ENCODE measurements around the gene MAP3K14. TPM values are rescaled to one million over a fixed set of nuclear protein-coding genes. Genes with fewer than 3 reads are reported as not detected.

Gene MAP3K14
- total RNA-seq, 6 experiments from 2014 or later, result 5.6 to 8.8 (median 6.6) TPM

GRCh38 chr17:45333702-45334092, 16.9 kb upstream of the MAP3K14 start:
- Mint-ChIP-seq H3K4me1 (ENCODE audit: low read depth) (peaks cover 19% of the 10 kb centered on the region), H3K4me3 (no peak overlapping the region), H3K36me3 (ENCODE audit: low read depth) (no peaks in the 10 kb centered on the region), H3K27me3 (ENCODE audit: insufficient read depth) (peaks cover 5% of the 10 kb centered on the region), H3K27ac (no peak overlapping the region; the same call in 1 of the 2 replicates), H3K9me3 (no peaks in the 10 kb centered on the region)
- DNase-seq, result no peak
- no peak for TF ChIP-seq CTCF (IDR thresholded peaks at IDR 0.05)

GRCh38 chr17:45332989-45333701, 16.3 kb upstream of the MAP3K14 start:
- Mint-ChIP-seq H3K4me1 (ENCODE audit: low read depth) (peaks cover 19% of the 10 kb centered on the region), H3K27me3 (ENCODE audit: insufficient read depth) (peaks cover 5% of the 10 kb centered on the region), H3K4me3 (no peak overlapping the region), H3K27ac (no peak overlapping the region; the same call in 1 of the 2 replicates), H3K36me3 (ENCODE audit: low read depth) (no peaks in the 10 kb centered on the region), H3K9me3 (no peaks in the 10 kb centered on the region)
- TF ChIP-seq CTCF (IDR thresholded peaks at IDR 0.05), result no peak
- no peak for DNase-seq

GRCh38 chr17:45332505-45332904, 15.7 kb upstream of the MAP3K14 start:
- peaks cover 5% of the 10 kb centered on the region for H3K27me3 Mint-ChIP-seq (ENCODE audit: insufficient read depth)
- H3K27ac Mint-ChIP-seq, result no peak overlapping the region
- TF ChIP-seq CTCF (IDR thresholded peaks at IDR 0.05), result no peak
- no peaks in the 10 kb centered on the region for H3K36me3 Mint-ChIP-seq (ENCODE audit: low read depth)
- no peak overlapping the region for H3K4me3 Mint-ChIP-seq
- no peak for DNase-seq
- no peaks in the 10 kb centered on the region for H3K9me3 Mint-ChIP-seq
- peaks cover 19% of the 10 kb centered on the region for H3K4me1 Mint-ChIP-seq (ENCODE audit: low read depth)

GRCh38 chr17:45326626-45327025, 9.8 kb upstream of the MAP3K14 start:
- Mint-ChIP-seq H3K27ac (no peak overlapping the region), H3K36me3 (ENCODE audit: low read depth) (peaks cover 7% of the 10 kb centered on the region; the same call in 1 of the 2 replicates), H3K4me1 (ENCODE audit: low read depth) (peaks cover 22% of the 10 kb centered on the region), H3K4me3 (no peak overlapping the region), H3K9me3 (no peaks in the 10 kb centered on the region), H3K27me3 (ENCODE audit: insufficient read depth) (peaks cover 3% of the 10 kb centered on the region)
- TF ChIP-seq CTCF (IDR thresholded peaks at IDR 0.05), result no peak
- no peak for DNase-seq

GRCh38 chr17:45325810-45326209, 9.0 kb upstream of the MAP3K14 start:
- no peak for TF ChIP-seq CTCF (IDR thresholded peaks at IDR 0.05)
- no peak for DNase-seq
- no peak overlapping the region for H3K4me3 Mint-ChIP-seq
- H3K9me3 Mint-ChIP-seq, result no peaks in the 10 kb centered on the region
- peaks cover 30% of the 10 kb centered on the region for H3K4me1 Mint-ChIP-seq (ENCODE audit: low read depth)
- peaks cover 3% of the 10 kb centered on the region for H3K27me3 Mint-ChIP-seq (ENCODE audit: insufficient read depth)
- no peak overlapping the region for H3K27ac Mint-ChIP-seq
- H3K36me3 Mint-ChIP-seq (ENCODE audit: low read depth), result peaks cover 7% of the 10 kb centered on the region; the same call in 1 of the 2 replicates
